Neural progenitor cell (in vitro differentiated cells): Measurements from ENCODE around the gene PUSL1.

Experiments used
- CTCF ChIP-seq: fragments of 200-600 bp; sonication (generic); IDR thresholded peaks from 2 replicates; pipeline ENCODE4 v1.5.1; 2017; ENCODE audit warnings: antibody characterized with exemption, mild to moderate bottlenecking
- EZH2 ChIP-seq: fragments of 200-600 bp; sonication (generic); IDR thresholded peaks from 2 replicates; pipeline ENCODE4 v1.6.1; 2017; ENCODE audit warnings: antibody characterized with exemption, mild to moderate bottlenecking, moderate library complexity

GRCh38 chr1:1352786-1353388 lies 44.5 kb downstream of the PUSL1 start:
- TF ChIP-seq CTCF: no peak
- no peak for TF ChIP-seq EZH2
